ENCODE results near the gene DBNDD1.

Gene DBNDD1

DNA sequence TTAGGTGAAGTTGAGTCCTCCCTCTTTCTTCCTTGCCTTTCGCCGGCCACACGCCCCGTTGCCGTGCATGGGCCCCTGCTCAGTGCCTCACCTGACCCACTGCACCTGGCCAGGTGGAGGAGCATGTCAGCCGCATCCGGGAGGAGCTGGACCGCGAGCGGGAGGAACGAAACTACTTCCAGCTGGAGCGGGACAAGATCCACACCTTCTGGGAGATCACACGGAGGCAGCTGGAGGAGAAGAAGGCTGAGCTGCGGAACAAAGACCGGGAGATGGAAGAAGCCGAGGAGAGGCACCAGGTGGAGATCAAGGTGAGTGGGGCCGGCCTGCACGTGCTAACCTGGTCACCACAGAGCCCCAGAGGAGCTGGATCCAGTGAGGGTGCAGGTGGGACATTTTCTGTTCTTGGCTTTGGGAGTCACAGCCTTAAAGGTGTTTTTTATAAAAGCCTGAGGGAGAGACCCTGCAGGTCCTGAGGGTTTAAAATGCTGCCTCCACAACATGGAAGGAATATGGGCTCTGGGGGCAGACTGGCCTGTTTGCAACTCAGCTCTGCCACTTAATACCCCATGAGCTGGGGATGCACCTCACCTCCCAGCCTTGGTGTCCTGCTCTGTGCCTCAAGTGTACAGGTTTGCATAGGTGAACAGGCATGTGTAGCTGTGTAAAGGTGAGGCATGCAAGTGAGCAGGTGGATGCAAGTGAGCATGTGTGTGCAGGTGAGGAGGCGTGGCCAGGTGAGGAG lies 12.1 kb upstream of the DBNDD1 start:
- in situ Hi-C loops (cut with HindIII; ENCODE audit: low sequenced_read_pairs): no loop called here
- TF ChIP-seq CTCF (IDR thresholded peaks at IDR 0.05; ENCODE audit: low read depth, low read length, missing control alignments): no peak
- DNase-seq (ENCODE audit: low read depth): no peak
- H3K4me3 ChIP-seq (ENCODE audit: low read depth, low read length): no peak overlapping the region

DNA sequence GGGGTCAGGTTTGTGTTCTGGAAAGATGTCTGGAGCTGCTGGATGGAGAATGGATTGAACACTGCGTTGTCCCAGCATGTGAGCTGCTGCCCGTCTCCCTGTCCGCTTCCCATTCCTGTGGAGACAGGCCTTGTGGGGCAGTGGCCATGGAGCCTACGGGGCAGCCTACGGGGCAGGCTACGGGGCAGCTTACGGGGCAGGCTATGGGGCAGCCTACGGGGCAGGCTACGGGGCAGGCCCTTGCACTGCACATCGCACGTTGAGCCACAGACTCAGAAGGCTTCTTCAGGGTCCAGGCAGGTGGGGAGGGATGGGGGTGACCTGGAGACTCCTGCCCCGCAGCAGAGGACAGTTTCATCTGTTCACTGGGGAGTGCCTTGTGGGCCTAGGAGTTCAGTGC lies 9.7 kb upstream of the DBNDD1 start:
- no peak overlapping the region for H3K4me3 ChIP-seq (ENCODE audit: low read depth, low read length)
- DNase-seq (ENCODE audit: low read depth): no peak
- TF ChIP-seq CTCF (IDR thresholded peaks at IDR 0.05; ENCODE audit: low read depth, low read length, missing control alignments): no peak
- in situ Hi-C loops (cut with HindIII; ENCODE audit: low sequenced_read_pairs): no loop called here

DNA sequence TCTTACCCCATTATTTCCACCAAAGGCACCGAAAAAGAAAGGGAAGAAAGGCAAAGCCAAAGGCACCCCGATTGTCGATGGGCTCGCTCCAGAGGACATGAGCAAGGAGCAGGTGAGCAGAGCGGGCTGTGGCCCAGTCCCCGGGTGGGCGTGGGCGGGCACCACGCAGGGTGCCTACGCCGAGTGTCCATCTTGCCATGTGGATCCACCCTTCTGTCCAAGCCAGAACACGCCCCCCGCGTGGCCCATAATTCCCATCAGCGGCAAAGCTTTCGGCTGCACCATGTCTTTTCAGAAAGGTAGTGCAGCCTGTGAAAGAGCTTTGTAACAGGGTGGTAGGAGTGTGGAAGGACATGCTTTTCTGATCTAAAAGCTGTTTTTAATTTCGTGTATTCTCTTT lies 8.4 kb upstream of the DBNDD1 start:
- DNase-seq (ENCODE audit: low read depth): no peak
- in situ Hi-C loops (cut with HindIII; ENCODE audit: low sequenced_read_pairs): no loop called here
- H3K4me3 ChIP-seq (ENCODE audit: low read depth, low read length): no peak overlapping the region
- no peak for TF ChIP-seq CTCF (IDR thresholded peaks at IDR 0.05; ENCODE audit: low read depth, low read length, missing control alignments)

- DNase-seq (ENCODE audit: low read depth): no peak
- H3K4me3 ChIP-seq (ENCODE audit: low read depth, low read length): no peak overlapping the region
- TF ChIP-seq CTCF (IDR thresholded peaks at IDR 0.05; ENCODE audit: low read depth, low read length, missing control alignments): peak; percentile 6
- in situ Hi-C loops (cut with HindIII; ENCODE audit: low sequenced_read_pairs): no loop called here
Measured at GRCh38 chr16:90026135-90026534, 6.9 kb upstream of the DBNDD1 start.

- H3K4me3 ChIP-seq (ENCODE audit: low read depth, low read length): peak overlapping the region; percentile 71
- in situ Hi-C loops (cut with HindIII; ENCODE audit: low sequenced_read_pairs): no loop called here
- no peak for DNase-seq (ENCODE audit: low read depth)
- no peak for TF ChIP-seq CTCF (IDR thresholded peaks at IDR 0.05; ENCODE audit: low read depth, low read length, missing control alignments)
Measured at GRCh38 chr16:90023078-90023447, 3.8 kb upstream of the DBNDD1 start.

DNA sequence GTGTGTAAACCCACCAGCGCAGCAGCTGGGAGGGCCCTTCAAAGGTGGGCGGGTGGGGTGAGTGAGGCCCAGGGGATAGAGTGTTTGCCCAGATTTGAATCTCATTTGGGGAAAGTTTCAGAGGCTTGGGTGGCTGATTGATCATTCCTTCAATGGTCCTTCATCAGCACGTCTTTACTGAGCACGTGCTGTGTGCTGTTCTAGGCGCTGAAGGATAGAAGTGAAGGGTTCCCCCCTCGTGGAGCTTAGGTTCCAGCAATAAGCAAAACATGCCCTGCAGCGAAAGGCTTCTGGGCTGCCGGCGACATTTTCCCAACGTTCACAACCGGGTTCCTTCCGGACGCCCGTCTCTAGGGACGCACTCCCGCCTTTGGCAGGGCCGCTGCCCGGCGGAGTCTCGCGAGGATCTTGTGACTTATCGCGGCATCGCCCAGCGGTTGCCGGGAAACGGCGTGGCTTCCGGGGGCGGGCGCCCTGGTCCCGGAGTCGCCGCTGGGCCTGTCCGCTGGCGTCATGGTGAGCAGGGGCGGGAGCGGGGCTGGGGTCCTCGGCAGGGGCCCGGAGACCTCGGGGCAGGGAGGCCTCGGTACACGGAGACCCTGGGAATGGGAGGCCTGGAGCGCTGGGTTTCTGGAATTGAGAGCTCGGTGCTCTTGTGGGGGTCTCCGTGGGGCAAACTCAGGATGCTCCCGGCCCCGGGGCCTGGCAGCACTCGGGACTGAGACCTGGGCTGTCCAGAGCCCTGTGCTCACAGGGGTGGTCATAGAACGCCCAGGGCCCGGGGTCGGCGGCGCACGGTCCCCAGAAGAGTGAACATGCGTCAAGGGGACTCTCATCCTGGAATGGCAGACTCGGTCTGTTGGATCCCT lies 3.2 kb upstream of the DBNDD1 start:
- in situ Hi-C loops (cut with HindIII; ENCODE audit: low sequenced_read_pairs): no loop called here
- H3K4me3 ChIP-seq (ENCODE audit: low read depth, low read length): peak overlapping the region; percentile 71
- TF ChIP-seq CTCF (IDR thresholded peaks at IDR 0.05; ENCODE audit: low read depth, low read length, missing control alignments): no peak
- peak; percentile 55 for DNase-seq (ENCODE audit: low read depth)

All from astrocyte of the cerebellum (primary cell).